KOPT-K1 (cell line): Measurements from ENCODE around the gene MED27.

Experiments
- H3K27ac ChIP-seq: fragments of 200-600 bp; sonication (generic); 2 replicates; pipeline ENCODE4 v1.5.1; 2016; ENCODE audit warnings: antibody characterized with exemption, mild to moderate bottlenecking, low read depth, low read length; ENCODE audit not compliant: poor library complexity, severe bottlenecking
- H3K36me3 ChIP-seq: fragments of 200-600 bp; sonication (generic); 2 replicates; pipeline ENCODE4 v1.5.1; 2017; ENCODE audit warnings: antibody characterized with exemption, mild to moderate bottlenecking, low read length, moderate library complexity; ENCODE audit not compliant: insufficient read depth
- H3K9me3 ChIP-seq: fragments of 200-600 bp; sonication (generic); 2 replicates; pipeline ENCODE4 v1.5.1; 2017; ENCODE audit warnings: antibody characterized with exemption, low read length, mild to moderate bottlenecking; ENCODE audit not compliant: insufficient read depth, poor library complexity, severe bottlenecking

The MED27 gene

GRCh38 chr9:131844745-131845118, 234.9 kb downstream of the MED27 start:
- H3K9me3 ChIP-seq: no peaks in the 10 kb centered on the region
- H3K36me3 ChIP-seq: no peaks in the 10 kb centered on the region
- no peak overlapping the region for H3K27ac ChIP-seq

GRCh38 chr9:131843989-131844744, 235.5 kb downstream of the MED27 start:
- H3K9me3 ChIP-seq: no peaks in the 10 kb centered on the region
- no peaks in the 10 kb centered on the region for H3K36me3 ChIP-seq
- no peak overlapping the region for H3K27ac ChIP-seq

GRCh38 chr9:131841765-131842318, 237.8 kb downstream of the MED27 start:
- Histone ChIP-seq H3K27ac (no peak overlapping the region), H3K36me3 (no peaks in the 10 kb centered on the region), H3K9me3 (no peaks in the 10 kb centered on the region)

- H3K27ac ChIP-seq: no peak overlapping the region
- no peaks in the 10 kb centered on the region for H3K9me3 ChIP-seq
- H3K36me3 ChIP-seq: no peaks in the 10 kb centered on the region
Measured at GRCh38 chr9:131840751-131841702, 238.6 kb downstream of the MED27 start.

DNA sequence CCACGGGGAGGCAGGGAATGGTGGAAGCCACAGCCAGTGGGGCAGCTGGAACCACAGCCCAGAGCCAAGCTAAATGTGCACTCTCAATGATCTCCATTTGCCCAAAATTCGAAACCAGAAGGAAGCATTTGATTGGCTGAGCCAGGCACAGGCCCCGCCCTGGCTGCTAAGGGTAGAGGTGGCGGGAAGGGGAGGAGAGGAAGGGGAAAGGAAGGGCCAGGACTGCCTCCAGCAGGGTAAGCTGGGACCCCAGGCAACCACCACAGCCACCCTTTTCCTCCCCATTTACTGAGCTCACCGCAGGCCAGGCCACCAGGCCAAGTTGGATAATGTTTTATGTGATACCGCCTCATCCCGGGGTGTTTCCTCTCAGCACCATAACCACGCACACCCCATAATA, 239.4 kb downstream of the MED27 start:
- no peaks in the 10 kb centered on the region for H3K9me3 ChIP-seq
- H3K27ac ChIP-seq: no peak overlapping the region

GRCh38 chr9:131839281-131840084, 240.2 kb downstream of the MED27 start:
- Histone ChIP-seq H3K9me3 (no peaks in the 10 kb centered on the region), H3K36me3 (no peaks in the 10 kb centered on the region), H3K27ac (no peak overlapping the region)

More for the DNA sequence above, 239.4 kb downstream of the MED27 start:
- H3K36me3 ChIP-seq: no peaks in the 10 kb centered on the region

GRCh38 chr9:131838530-131839280, 241.0 kb downstream of the MED27 start:
- H3K27ac ChIP-seq: no peak overlapping the region
- no peaks in the 10 kb centered on the region for H3K36me3 ChIP-seq
- no peaks in the 10 kb centered on the region for H3K9me3 ChIP-seq

DNA sequence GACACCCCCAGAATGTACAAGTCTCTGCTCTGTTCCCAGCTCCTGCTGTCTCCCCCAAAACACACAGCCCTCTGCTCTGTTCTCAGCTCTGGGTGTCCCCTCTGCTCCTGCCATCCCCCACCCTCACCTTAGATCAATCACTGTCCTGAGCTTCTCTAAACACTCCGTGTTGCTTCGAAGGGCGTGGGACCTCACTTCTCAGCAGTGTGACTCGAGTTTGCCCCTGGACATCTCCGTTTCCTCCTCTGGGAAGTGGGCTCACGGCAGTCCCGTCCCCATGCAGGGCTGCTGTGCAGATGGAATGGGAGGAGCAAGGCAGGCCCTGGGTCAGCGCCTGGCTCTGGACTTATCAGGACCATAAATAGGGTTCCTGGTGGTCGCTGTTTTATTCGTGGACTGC, 241.8 kb downstream of the MED27 start:
- no peaks in the 10 kb centered on the region for H3K9me3 ChIP-seq
- no peak overlapping the region for H3K27ac ChIP-seq
- no peaks in the 10 kb centered on the region for H3K36me3 ChIP-seq

DNA sequence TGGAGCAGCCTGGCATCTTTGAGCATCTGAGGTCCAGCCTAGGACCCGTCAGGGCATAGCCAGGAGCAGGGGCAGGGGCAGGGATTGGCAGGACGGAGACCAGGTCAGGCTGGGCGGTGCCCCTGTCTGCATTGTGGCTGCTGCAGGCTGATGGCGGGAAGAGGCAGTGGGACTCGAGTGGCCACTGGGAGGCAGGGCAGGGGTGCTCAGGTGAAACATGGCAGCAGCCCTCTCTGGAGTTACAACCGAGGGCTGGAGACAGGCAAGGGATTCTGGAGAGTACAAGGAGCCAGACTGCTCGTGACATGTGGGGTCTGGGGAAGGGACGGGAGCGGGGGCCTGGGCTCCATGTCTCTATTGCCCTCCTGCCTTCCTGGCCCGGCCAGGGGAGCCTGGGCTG, 242.4 kb downstream of the MED27 start:
- Histone ChIP-seq H3K9me3 (no peaks in the 10 kb centered on the region), H3K36me3 (no peaks in the 10 kb centered on the region), H3K27ac (no peak overlapping the region)

DNA sequence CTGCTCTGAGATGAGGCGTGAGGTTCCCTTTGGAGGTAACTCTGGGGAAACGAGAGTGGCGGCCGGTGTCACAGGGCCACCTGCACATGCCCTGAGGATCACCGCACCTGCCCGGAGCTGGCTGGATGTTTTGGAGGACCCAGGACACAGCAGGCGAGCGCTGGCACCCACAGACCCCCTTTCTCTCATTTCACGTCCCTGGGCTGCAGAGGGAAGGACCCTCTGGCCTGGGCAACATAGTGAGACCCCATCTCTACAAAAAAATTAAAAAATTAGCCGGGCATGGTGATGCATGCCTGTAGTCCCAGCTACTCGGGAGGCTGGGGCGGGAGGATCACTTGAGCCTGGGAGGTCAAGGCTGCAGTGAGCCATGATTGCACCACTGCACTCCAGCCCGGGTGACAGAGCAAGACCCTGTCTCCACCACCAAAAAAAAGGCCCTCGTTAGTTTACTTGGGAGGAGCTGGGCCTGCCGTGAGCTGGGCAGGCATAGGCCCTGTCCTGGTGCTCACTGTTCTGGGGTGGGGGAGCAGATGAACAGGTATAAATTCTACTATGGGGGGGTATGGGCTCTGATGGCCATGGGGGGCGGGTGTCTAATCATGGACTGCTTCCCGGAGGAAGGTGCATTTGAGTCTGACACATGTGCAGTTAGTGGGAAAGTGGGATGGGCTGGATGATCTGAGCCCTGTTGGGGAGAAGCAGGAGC, 242.9 kb downstream of the MED27 start:
- H3K9me3 ChIP-seq: no peaks in the 10 kb centered on the region
- H3K36me3 ChIP-seq: no peaks in the 10 kb centered on the region
- H3K27ac ChIP-seq: no peak overlapping the region

DNA sequence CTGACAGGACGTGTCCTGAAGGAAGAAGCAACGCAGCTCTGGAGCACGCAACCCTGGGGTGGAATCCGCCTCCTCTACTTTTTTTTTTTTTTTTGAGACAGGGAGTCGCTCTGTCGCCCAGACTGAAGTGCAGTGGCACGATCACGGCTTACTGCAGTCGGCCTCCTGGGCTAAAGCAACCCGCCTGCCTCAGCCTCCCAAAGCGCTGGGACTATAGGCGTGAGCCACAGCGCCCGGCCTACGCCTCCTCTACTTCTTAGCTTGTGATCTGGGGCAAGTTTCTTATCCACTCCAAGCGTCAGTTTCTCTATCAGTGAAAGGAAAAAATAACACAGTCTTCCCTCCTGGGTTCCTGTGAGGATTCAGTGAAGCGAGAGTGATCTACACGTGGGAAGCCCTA, 243.6 kb downstream of the MED27 start:
- Histone ChIP-seq H3K27ac (no peak overlapping the region), H3K9me3 (no peaks in the 10 kb centered on the region), H3K36me3 (no peaks in the 10 kb centered on the region)

DNA sequence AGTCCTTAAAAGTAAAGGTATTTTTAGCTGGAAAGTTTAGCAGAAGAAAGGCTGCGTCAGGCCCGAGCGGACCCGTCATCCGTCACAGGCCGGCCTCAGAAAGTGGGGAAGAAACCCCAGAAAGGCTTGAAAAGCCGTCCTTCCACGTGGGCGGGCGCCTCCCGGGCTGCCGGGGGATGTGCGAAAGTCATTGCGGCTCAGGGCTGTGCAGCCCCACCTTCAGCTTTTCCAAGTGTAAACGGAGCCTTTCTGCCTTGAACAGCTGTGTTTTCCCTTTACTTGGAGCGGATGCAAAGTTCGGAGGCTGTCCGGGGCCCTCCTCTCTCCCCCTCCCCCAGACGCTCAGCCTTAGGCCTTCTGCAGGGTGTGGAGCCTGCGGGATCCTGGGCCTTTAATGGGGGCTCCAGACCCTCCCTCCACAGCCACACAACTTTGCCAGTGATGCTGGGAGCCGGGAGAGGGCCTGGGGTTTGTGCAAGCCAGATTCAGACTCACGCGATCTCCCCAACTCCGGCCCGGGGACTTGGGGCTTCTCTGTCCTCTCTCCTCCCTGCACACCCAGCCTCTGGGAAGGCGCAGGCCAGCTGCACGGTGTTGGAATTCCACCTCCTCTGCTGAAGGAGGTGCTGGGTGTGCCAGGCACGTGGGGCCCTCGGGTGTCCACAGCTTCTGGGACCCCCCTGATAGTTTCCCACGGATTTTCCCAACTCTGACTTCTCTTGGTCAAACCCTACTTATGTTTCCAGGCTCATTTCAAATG, 244.3 kb downstream of the MED27 start:
- no peak overlapping the region for H3K27ac ChIP-seq
- H3K9me3 ChIP-seq: no peaks in the 10 kb centered on the region
- no peaks in the 10 kb centered on the region for H3K36me3 ChIP-seq

GRCh38 chr9:131834721-131835120, 244.9 kb downstream of the MED27 start:
- no peak overlapping the region for H3K27ac ChIP-seq

More at GRCh38 chr9:131834721-131835120, 244.9 kb downstream of the MED27 start:
- Histone ChIP-seq H3K36me3 (no peaks in the 10 kb centered on the region), H3K9me3 (no peaks in the 10 kb centered on the region)
